CD4-positive, alpha-beta T cell treated with Interleukin-21 for 1 hour (primary cell): ENCODE measurements around the gene RALA.

ENCODE experiments used
- DNase-seq: peaks from one replicate; pipeline ENCODE4 v3.0.0-alpha.2; 2020

RALA gene

DNA sequence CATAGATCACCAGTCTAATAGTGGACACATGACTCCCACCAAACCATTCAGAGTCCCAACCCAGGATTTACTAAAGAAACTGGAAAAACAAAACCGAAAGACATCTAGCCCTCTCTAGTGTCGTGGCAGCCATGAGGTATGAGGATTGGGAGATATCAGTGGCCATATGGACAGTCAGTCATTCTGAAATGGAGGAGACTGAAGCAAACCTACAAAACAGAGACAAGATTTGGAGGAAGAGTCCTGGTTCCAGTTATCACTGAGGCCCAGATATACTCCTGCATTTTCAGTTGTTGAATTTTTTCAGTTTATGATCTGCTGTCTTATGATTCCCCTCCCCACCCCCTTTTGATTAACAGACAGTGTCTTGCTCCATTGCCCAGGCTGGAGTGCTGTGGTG, 9.1 kb upstream of the RALA start:
- no peak for DNase-seq

GRCh38 chr7:39615350-39615975, 7.9 kb upstream of the RALA start:
- DNase-seq = no peak

DNA sequence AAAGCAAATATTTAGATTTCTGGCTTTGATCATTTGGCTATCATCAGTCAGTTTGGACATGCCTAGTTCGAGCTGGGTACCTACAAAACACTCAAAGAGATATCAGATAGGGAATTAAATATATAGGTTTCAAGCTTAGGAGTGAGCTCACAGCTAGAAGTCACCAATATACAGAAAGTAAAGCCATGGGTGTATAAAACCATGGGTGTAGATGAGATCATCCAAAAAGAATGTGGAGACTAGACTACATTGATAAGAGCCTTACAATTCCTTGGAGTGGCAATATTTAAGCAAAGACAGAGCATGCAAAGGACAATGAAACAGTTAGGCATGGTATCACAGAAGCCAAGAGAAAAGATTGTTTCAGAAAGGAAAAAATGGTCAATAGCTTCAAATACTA, 7.2 kb upstream of the RALA start:
- DNase-seq = no peak

DNA sequence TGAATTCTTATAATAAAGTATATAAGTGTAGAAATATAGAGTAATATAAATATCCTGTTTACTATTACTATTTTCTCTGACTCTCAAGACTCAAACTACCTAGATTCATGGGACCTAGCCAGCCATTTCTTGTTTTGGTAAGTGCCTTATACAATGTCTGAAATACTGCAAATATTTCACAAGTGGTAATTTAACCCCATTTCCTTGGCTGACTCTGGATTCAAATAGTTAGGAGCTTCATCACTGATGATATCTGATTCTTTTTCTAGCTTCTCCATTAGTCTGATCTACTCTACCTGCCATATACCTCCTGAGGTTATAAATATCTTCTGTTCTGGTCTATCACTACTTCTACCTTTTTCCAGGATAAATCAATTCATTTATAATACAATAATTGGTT, 6.4 kb upstream of the RALA start:
- DNase-seq = no peak

GRCh38 chr7:39618868-39619267, 4.5 kb upstream of the RALA start:
- DNase-seq = no peak

GRCh38 chr7:39620486-39620885, 2.9 kb upstream of the RALA start:
- DNase-seq = no peak

DNA sequence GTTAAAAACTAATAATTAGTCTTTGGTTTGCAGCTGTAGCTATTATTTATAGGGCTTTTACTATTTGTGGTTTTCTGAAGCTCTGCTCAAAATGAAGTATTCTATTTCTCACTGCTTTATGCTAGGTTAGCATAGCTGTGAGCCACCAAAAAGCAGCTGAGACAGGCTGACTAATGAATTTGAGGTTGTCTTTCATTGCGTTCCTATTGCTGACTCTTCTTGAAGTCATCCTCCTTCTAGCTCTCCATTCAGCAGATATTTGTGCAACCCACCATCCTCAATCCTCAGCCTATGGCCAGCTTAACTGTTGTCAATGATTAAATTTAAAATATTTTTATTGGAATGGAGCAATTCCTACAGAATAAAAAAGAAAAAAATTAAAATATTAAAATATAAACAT, 2.1 kb upstream of the RALA start:
- DNase-seq = no peak

- no peak for DNase-seq
Measured at GRCh38 chr7:39621784-39622411, 1.5 kb upstream of the RALA start.

DNA sequence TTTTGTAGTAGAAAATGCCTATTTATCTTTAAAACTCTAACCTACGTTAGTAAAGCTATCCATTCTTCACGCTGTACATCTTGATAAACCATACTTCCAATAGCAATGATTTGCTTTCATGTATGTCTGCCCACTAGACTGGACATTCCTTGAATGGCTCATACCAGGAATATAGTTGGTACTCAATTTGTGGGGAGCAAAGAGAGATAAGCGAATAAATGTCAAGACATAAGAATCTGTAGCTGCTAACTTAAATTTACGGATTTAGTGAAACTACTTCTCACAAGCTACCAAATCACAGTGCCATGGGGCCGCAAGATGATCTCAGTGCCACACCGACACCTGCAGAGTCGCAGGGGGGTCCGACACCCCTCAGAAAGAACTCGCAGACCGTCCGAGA, 763 bp upstream of the RALA start:
- no peak for DNase-seq

DNA sequence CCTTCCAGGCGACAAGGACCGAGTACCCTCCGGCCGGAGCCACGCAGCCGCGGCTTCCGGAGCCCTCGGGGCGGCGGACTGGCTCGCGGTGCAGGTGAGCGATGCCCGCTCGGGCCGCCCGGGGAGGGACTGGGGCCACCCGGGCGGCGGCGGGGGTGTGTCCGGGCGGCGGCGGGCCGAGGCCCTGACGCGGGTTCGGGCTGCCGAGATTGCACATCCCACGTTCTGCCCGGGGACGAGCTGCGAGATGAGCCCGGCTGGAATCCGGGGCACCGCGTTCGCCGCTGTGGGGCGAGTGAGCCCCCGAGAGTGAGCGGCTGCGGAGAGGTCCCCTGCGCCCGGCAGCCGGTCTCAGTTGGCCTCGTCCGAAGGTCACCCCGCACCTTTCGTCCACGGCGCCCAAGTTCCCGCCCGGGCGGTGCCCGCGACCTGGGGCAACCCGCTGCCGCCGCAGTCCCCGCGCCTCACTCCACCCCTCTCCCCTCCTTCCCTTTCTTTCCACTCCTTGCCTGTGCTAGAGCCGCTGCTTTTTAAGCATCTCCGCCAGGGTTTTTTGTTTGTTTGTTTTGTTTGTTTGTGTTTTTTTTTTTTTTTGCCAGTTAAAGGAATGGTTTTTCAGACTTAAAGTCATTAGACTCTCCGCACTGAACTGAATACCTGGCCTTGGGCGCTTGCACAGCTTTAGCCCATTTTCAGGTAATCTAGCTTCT, 515 bp downstream of the RALA start:
- peak; percentile 19 for DNase-seq

- peak; percentile 29 for DNase-seq
Measured at GRCh38 chr7:39624442-39624807, 1.1 kb downstream of the RALA start.

DNA sequence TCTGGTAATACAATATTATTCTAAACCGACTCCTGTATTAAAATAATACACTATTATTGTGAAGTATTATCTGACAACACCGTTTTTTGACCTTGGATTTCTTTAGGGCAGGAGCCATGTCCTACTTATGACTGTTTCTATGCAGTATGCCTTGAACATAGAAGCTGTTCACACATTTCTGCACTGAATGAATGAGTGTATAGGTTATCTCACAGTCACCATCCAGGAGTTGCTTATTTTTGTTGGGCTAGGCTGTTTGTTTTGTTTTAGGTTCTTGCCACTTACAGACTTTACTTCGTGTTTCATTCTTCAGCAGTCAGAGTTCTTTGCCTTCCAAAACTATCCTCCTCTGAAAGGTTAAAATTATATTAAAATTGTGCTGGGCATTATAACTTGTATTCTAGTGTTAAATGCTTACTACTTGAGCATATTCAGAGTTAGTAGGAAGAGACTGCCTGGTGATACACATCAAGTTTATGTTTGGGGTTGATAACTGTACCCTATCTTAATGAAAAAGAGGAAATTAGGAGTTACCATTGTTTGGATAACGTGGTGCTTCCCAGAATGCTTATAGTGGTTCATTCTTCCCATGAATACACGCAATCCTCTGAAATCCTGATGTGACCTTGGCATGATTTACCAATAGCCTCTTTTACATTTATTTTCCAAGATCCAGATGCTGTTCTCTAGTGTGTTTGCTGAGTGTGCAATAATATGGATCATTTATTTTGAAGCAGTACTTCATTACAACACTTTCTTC, 1.7 kb downstream of the RALA start:
- no peak for DNase-seq

GRCh38 chr7:39631736-39632308, 8.4 kb downstream of the RALA start:
- DNase-seq = no peak

GRCh38 chr7:39633563-39634477, 10.4 kb downstream of the RALA start:
- DNase-seq = peak; percentile 59

DNA sequence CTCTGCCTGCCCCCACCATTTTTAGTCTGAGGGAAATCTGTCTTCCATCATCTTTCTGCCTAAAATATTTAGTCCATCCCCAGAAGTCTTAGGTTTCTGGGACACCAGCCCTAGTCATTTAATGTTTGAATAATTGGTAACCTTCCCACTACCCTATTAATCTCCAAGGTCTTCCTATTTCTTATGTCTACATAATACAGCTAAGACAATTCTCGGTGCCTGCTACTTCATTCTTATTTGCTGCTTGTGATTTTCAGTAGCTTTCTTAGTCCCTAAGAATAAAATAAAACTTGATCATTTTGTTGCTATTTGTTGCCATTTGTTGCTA, 11.1 kb downstream of the RALA start:
- no peak for DNase-seq

DNA sequence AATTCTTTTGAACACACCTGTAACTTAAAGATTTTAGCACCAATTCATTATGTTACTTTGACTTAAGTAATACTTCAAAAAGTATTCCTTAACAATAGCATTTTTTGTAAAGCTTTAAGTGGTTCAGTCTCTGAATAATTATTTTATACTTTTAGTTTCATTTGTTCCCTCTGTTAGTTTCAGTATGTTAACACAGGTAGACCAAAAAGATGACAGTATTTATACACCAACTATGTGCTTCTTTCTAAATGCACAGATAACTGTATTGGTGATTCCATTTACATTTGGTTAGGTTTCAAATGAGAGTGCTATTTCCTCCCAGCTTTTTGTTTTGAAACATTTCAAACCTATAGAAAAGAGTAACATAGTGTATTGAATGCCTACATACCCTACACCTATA, 14.0 kb downstream of the RALA start:
- no peak for DNase-seq

- no peak for DNase-seq
Measured at GRCh38 chr7:39637963-39638485, 14.7 kb downstream of the RALA start.

DNA sequence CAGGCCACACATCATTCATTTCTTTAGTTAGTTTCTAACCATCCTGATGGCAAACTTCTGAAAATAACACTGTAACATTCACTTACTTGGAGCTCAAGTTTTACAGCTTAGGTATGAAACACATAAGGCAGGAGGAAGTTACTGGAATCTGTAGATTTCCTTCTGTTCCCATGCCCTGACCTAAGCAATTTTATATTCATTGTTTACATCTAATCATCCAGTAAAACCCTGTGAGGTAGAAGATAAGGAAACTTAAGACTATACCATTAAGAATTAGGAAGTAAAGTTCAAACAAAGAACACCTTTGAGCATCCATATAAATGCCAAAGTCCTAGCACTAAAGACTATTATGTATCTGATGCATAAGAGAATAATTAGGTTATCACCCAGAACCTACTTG, 19.5 kb downstream of the RALA start:
- no peak for DNase-seq

DNA sequence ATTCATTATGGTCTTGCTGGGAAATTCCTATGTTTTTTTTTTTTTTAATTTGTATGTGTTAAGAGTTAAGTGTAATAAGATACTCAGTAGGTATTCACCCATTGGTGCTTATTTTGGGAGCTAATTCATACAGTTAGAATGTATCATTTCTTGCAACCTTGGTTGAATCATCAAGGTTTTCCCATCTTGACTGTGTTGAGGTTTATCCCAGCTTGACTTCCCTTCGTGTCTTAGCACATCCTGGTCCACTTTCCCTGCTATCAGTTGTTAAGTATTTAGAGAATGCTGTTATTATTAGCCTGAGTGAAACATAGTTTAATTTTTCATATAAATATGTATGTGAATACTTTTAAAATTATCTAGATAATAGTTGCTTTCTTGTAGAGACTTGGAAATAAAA, 20.8 kb downstream of the RALA start:
- DNase-seq = no peak

DNA sequence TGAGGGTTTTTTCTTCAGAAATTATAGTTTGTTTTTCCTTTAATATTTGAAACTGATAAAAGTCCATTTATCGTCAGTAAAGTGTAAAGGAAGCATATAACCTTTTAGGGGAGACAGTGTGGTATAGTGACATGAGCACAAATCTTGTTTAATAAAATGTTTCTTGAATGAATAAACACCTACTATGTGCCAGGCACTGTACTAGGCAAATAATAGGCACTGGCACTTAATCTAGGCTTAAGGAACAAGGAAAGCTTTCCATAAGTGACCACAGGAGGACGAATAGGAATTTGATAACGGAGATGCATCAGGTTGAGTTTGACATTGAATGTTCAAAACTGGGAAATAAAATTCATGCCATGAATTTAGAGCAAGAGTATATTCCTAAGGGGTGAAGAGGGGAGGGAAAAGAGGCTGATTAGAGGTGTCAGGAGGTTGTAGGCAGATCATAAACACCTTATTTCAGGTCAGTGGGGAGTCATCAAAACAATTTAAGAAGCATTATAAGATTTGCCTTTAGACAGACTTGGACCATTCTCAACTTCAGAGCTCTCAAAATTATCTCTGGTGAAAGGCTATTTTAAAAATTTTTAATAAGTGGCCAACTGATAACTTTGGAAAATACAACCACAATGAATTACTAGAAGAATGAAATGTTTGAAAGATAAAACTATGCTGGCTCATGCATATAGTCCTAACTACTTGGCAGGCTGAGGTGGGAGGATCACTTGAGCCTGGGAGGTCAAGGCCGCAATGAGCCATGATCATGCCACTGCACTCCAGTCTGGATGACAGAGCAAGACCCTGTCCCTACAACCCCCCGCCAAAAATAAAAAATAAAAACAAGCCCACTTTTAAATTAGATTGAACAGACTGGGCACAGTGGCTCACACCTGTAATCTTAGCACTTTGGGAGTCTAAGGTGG, 22.4 kb downstream of the RALA start:
- DNase-seq = no peak

- no peak for DNase-seq
Measured at GRCh38 chr7:39647816-39648215, 24.4 kb downstream of the RALA start.
